Mesenchymal stem cell (in vitro differentiated cells and primary cell): Measurements from ENCODE around the gene RABEP1. TPM values are rescaled to one million over a fixed set of nuclear protein-coding genes. Genes with fewer than 3 reads are reported as not detected.
"Not testable (repeated sequence)": the region's sequence is repeated elsewhere in the genome, so short reads cannot be mapped to it uniquely, and the experiment has no call there.

ENCODE experiments used
- DNase-seq: peaks from one replicate; pipeline ENCODE4 v3.0.0-alpha.2; 2013
- H2AFZ ChIP-seq: one replicate; pipeline ENCODE4 v1.6.1; 2013; ENCODE audit warnings: low read depth, mild to moderate bottlenecking, control low read depth, inconsistent platforms, low read length, moderate library complexity
- H2AK5ac ChIP-seq: 2 replicates; pipeline ENCODE4 v1.6.1; 2013; ENCODE audit warnings: low read length, moderate library complexity, mild to moderate bottlenecking, inconsistent platforms; ENCODE audit not compliant: severe bottlenecking
- H2BK120ac ChIP-seq: one replicate; pipeline ENCODE4 v1.6.1; 2013; ENCODE audit warnings: low read depth, mild to moderate bottlenecking, inconsistent platforms, low read length, moderate library complexity
- H2BK12ac ChIP-seq, 2 experiments: one replicate each; pipeline ENCODE4 v1.6.1; 2013; ENCODE audit warnings: inconsistent platforms in 2 of 2, low read length in 2 of 2, mild to moderate bottlenecking in 2 of 2, moderate library complexity in 2 of 2, control low read depth in 1 of 2
- H2BK15ac ChIP-seq: one replicate; pipeline ENCODE4 v1.6.1; 2013; ENCODE audit warnings: mild to moderate bottlenecking, low read depth, inconsistent platforms; ENCODE audit not compliant: poor library complexity, severe bottlenecking
- H2BK5ac ChIP-seq: 2 replicates; pipeline ENCODE4 v1.6.1; 2013; ENCODE audit warnings: low read depth, mild to moderate bottlenecking, low read length, control low read depth, inconsistent platforms; ENCODE audit not compliant: poor library complexity, severe bottlenecking
- H3K14ac ChIP-seq, 2 experiments: one replicate each; pipeline ENCODE4 v1.6.1; 2013; ENCODE audit warnings: inconsistent platforms in 2 of 2, low read length in 2 of 2, control low read depth in 1 of 2, mild to moderate bottlenecking in 1 of 2, moderate library complexity in 1 of 2
- H3K18ac ChIP-seq, 2 experiments: one replicate each; pipeline ENCODE4 v1.6.1; 2013; ENCODE audit warnings: inconsistent platforms in 2 of 2, low read length in 2 of 2, control low read depth in 1 of 2, low read depth in 1 of 2, mild to moderate bottlenecking in 1 of 2
- H3K23ac ChIP-seq, 2 experiments: one replicate each; pipeline ENCODE4 v1.6.1; 2013; ENCODE audit warnings: inconsistent platforms in 2 of 2, low read length in 2 of 2, mild to moderate bottlenecking in 2 of 2, moderate library complexity in 2 of 2, control low read depth in 1 of 2
- H3K27ac ChIP-seq: 2 replicates; pipeline ENCODE4 v1.5.1; 2013; ENCODE audit warnings: mild to moderate bottlenecking, moderate library complexity, low read length, control low read depth, inconsistent platforms; ENCODE audit not compliant: poor library complexity, severe bottlenecking
- H3K27me3 ChIP-seq, 2 experiments: 2 replicates each; pipeline versions ENCODE4 v1.6.1 to v1.7.0; 2013; ENCODE audit warnings: low read length in 2 of 2, mild to moderate bottlenecking in 2 of 2, moderate library complexity in 2 of 2, control low read depth in 1 of 2, inconsistent platforms in 1 of 2; ENCODE audit not compliant: control insufficient read depth in 1 of 2, insufficient read depth in 1 of 2
- H3K36me3 ChIP-seq, 2 experiments: 2 replicates each; pipeline versions ENCODE4 v1.6.1 to v1.7.0; 2013; ENCODE audit warnings: low read length in 2 of 2, control low read depth in 1 of 2, inconsistent platforms in 1 of 2, low read depth in 1 of 2, mild to moderate bottlenecking in 1 of 2; ENCODE audit not compliant: insufficient read depth in 2 of 2, control insufficient read depth in 1 of 2
- H3K4ac ChIP-seq, 2 experiments: one replicate each; pipeline ENCODE4 v1.6.1; 2013; ENCODE audit warnings: inconsistent platforms in 2 of 2, low read length in 2 of 2, mild to moderate bottlenecking in 2 of 2, moderate library complexity in 2 of 2, control low read depth in 1 of 2, low read depth in 1 of 2
- H3K4me1 ChIP-seq: 2 replicates; pipeline ENCODE4 v1.6.1; 2013; ENCODE audit warnings: low read depth, low read length, control low read depth; ENCODE audit not compliant: control insufficient read depth, insufficient read depth
- H3K4me2 ChIP-seq: 2 replicates; pipeline ENCODE4 v1.6.1; 2013; ENCODE audit warnings: low read length, mild to moderate bottlenecking, inconsistent platforms; ENCODE audit not compliant: poor library complexity, severe bottlenecking
- H3K4me3 ChIP-seq, 2 experiments: 2 replicates each; pipeline versions ENCODE4 v1.5.1 to v1.7.0; 2013; ENCODE audit warnings: low read length in 2 of 2, mild to moderate bottlenecking in 2 of 2, control low read depth in 1 of 2, low read depth in 1 of 2; ENCODE audit not compliant: insufficient read depth in 1 of 2
- H3K79me1 ChIP-seq: replicated peaks from 2 replicates; pipeline ENCODE4 v1.6.1; 2013; ENCODE audit warnings: mild to moderate bottlenecking, control low read depth, low read length, inconsistent platforms; ENCODE audit not compliant: poor library complexity, severe bottlenecking
- H3K9ac ChIP-seq: 2 replicates; pipeline ENCODE4 v1.7.0; 2013; ENCODE audit warnings: mild to moderate bottlenecking, low read length, moderate library complexity
- H3K9me3 ChIP-seq: 2 replicates; pipeline ENCODE4 v1.7.0; 2013; ENCODE audit warnings: mild to moderate bottlenecking, low read length; ENCODE audit not compliant: control insufficient read depth
- H4K8ac ChIP-seq: one replicate; pipeline ENCODE4 v1.6.1; 2013; ENCODE audit warnings: inconsistent platforms, mild to moderate bottlenecking, low read length, moderate library complexity
- H4K91ac ChIP-seq: one replicate; pipeline ENCODE4 v1.6.1; 2013; ENCODE audit warnings: mild to moderate bottlenecking, low read length, inconsistent platforms
- WGBS: methylation state at CpG from one replicate; pipeline ENCODE4 v1.1.7; 2013; ENCODE audit warnings: mixed read lengths; 5-methylcytosine and 5-hydroxymethylcytosine counted together
- polyA plus RNA-seq, 2 experiments: library from polyadenylated mRNA; stranded (reverse); fragments of 200-250 nt; gene quantifications; one replicate each; pipeline ENCODE4 v1.2.3, GENCODE V29; 2013

RABEP1 gene, protein sequence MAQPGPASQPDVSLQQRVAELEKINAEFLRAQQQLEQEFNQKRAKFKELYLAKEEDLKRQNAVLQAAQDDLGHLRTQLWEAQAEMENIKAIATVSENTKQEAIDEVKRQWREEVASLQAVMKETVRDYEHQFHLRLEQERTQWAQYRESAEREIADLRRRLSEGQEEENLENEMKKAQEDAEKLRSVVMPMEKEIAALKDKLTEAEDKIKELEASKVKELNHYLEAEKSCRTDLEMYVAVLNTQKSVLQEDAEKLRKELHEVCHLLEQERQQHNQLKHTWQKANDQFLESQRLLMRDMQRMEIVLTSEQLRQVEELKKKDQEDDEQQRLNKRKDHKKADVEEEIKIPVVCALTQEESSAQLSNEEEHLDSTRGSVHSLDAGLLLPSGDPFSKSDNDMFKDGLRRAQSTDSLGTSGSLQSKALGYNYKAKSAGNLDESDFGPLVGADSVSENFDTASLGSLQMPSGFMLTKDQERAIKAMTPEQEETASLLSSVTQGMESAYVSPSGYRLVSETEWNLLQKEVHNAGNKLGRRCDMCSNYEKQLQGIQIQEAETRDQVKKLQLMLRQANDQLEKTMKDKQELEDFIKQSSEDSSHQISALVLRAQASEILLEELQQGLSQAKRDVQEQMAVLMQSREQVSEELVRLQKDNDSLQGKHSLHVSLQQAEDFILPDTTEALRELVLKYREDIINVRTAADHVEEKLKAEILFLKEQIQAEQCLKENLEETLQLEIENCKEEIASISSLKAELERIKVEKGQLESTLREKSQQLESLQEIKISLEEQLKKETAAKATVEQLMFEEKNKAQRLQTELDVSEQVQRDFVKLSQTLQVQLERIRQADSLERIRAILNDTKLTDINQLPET
- 35.9 TPM for polyA plus RNA-seq (2013, experiment 1 of 2)
- 36.2 TPM for polyA plus RNA-seq (2013, experiment 2 of 2)

DNA sequence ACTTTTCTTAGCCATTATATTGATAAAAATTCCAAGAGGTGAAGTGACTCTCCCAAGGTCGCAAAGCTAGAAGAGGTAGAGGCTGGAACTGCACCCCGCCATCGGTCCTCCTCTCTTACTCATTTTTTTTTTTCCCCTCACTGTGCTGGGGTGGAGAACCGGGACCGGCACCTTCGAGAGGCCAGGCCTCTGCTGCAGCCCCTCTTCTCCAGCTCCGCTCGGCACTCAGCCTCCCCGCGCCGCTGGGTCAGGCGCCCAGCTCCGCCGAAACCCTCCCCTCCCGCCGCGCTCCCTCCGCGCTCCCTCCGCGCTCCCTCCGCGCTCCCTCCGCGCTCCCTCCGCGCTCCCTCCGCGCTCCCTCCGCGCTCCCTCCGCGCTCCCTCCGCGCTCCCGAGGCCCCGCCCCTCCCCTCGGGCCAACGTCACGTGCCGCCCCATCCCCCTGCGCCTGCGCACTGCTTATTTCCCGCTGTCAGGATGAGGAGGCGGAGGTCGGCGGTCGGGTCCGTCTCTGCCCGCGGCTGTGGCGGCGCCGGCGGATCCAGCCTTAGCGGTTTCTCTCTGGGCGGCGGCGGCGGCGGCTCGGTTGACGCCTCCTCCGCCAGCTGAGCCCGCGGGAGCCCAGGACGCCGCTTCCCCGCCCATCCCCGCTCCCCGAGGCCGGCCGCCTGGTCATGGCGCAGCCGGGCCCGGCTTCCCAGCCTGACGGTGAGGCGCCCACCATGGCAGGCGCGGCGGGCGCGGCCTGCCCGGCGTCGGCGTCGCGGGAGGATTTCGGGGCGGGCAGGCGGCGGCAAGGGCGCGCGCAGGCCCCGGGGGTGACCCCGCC is at the start of gene RABEP1:
RABEP1 (plus strand) TSS at position 471 of the 828 bp plus-strand sequence; CDS start at position 674, 203 bp downstream.
- Histone ChIP-seq H3K27ac (no peak within 1 kb of the TSS), H3K79me1 (peaks cover 2% of the 10 kb centered on the region), H2BK5ac (no peak within 1 kb of the TSS), H3K4me3 (peak within 1 kb of the TSS; percentile 85 to 96), H3K9ac (peak within 1 kb of the TSS; percentile 89), H3K14ac (peak within 1 kb of the TSS; percentile 86 to 91), H2AK5ac (no peak within 1 kb of the TSS), H3K9me3 (no peaks in the 10 kb centered on the region), H3K4me1 (peaks cover 1% of the 10 kb centered on the region), H3K4ac (peak within 1 kb of the TSS; percentile 87 to 88), H3K4me2 (peak within 1 kb of the TSS; percentile 79), H3K18ac (peak within 1 kb of the TSS; percentile 94 to 97), H4K91ac (peak within 1 kb of the TSS; percentile 68), H3K27me3 (no peaks in the 10 kb centered on the region), H2BK12ac (peak within 1 kb of the TSS in 1 of 2 experiments; percentile 39), H2AFZ (peak within 1 kb of the TSS; percentile 86), H2BK120ac (peak within 1 kb of the TSS; percentile 92), H4K8ac (peak within 1 kb of the TSS; percentile 90), H2BK15ac (peak within 1 kb of the TSS; percentile 69), H3K23ac (peak within 1 kb of the TSS in 1 of 2 experiments; percentile 97), H3K36me3 (no peaks in the 10 kb centered on the region)
- peak; percentile 89 for DNase-seq
- WGBS = 1% methylated on average over 47 of the region's 98 CpGs

DNA sequence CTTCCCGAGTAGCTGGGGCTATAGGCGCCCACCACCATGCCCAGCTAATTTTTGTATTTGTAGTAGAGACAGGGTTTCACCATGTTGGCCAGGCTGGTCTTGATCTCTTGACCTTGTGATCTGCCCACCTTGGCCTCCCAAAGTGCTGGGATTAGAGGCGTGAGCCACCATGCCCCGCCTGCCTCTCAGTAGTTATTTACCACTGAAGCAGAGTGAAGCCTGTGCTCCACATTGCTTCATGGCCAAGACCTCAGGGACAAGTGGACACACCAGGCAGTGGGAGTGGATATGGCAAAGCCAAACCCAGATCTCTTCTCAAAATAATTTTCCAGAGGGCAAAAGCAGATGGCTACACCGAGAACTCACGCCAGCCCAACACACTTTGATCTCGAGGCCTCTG is 48.6 kb upstream of the RABEP1 start:
- not testable (repeated sequence) for H2BK12ac ChIP-seq, H3K4me1 ChIP-seq, H3K18ac ChIP-seq, H2BK5ac ChIP-seq, H2BK120ac ChIP-seq, H3K23ac ChIP-seq, H3K27ac ChIP-seq, H2BK15ac ChIP-seq, H2AFZ ChIP-seq, H3K9me3 ChIP-seq, H3K4me2 ChIP-seq, H3K4me3 ChIP-seq, H3K79me1 ChIP-seq, H3K27me3 ChIP-seq, H2AK5ac ChIP-seq, H4K91ac ChIP-seq, H3K14ac ChIP-seq, H3K4ac ChIP-seq, H4K8ac ChIP-seq, DNase-seq, H3K9ac ChIP-seq
- 98% methylated on average over 7 of the region's 7 CpGs for WGBS
- H3K36me3 ChIP-seq = peaks cover 5 to 10% of the 10 kb centered on the region in 2 experiments

DNA sequence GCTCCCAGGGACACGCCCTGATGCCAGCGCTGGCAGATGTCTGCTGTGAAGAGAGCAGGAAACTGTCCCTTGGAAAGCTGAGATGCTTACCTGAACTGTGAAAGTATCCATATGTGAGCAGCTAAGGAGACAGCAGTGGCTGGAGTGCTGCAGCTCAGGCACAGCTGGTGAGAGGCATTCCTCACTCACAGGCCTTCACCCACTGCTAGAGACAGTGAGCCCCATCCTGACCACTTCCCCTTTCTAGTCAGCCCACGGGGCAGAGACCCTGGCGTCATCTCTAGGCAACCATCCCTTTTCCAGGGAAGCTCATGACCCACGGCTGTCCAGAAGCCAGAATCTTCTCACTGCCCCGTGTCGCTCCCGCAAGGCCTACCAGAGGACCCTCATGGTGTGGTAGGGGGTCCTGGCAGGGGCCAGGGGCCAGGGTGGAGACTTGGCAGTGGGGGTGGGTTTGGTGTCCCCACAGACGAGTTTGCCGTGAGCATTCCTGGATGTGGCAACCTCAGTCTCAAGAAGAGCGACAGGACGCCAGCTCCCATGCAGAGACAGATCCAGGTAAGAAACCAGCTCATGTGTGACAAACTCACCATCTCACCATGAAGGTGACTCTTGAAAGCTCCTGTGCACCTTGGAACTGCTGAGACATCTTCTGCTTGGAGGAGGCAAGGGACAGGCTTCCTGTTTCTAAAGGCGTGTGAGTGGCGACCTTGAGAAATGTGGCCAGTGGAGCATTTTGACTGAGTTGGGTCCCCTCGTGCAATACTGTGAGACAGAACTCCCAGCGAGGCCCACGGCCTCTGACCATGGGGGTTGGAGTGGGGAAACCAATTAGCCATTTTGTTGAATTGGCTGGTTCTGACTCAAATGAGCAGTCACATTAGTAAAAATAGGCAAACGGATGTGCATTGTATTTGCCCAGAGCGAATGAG is 47.2 kb upstream of the RABEP1 start, which contains the start of gene SCIMP:
SCIMP (minus strand) TSS at position 216 of the 932 bp plus-strand sequence; CDS start at position 111, 105 bp downstream.
- H3K9me3 ChIP-seq = no peaks in the 10 kb centered on the region
- H2BK15ac ChIP-seq = no peak within 1 kb of the TSS
- H3K18ac ChIP-seq = no peak within 1 kb of the TSS
- H4K8ac ChIP-seq = no peak within 1 kb of the TSS
- DNase-seq = no peak
- H3K4me3 ChIP-seq = no peak within 1 kb of the TSS
- no peak within 1 kb of the TSS for H3K9ac ChIP-seq
- H3K4ac ChIP-seq = no peak within 1 kb of the TSS
- no peak within 1 kb of the TSS for H3K14ac ChIP-seq
- no peaks in the 10 kb centered on the region for H3K4me1 ChIP-seq
- no peak within 1 kb of the TSS for H2BK120ac ChIP-seq
- no peak within 1 kb of the TSS for H3K4me2 ChIP-seq
- no peak within 1 kb of the TSS for H3K23ac ChIP-seq
- no peak within 1 kb of the TSS for H4K91ac ChIP-seq
- H3K36me3 ChIP-seq = peaks cover 5 to 10% of the 10 kb centered on the region in 2 experiments
- H3K79me1 ChIP-seq = no peaks in the 10 kb centered on the region
- H2BK5ac ChIP-seq = no peak within 1 kb of the TSS
- 94% methylated on average over 19 of the region's 19 CpGs for WGBS
- no peak within 1 kb of the TSS for H2BK12ac ChIP-seq
- no peak within 1 kb of the TSS for H2AFZ ChIP-seq
- no peaks in the 10 kb centered on the region for H3K27me3 ChIP-seq
- no peak within 1 kb of the TSS for H2AK5ac ChIP-seq
- no peak within 1 kb of the TSS for H3K27ac ChIP-seq
